ENCODE measurements around the gene SPACA5B.
"Not testable (repeated sequence)": the region's sequence is repeated elsewhere in the genome, so short reads cannot be mapped to it uniquely, and the experiment has no call there.

DNA sequence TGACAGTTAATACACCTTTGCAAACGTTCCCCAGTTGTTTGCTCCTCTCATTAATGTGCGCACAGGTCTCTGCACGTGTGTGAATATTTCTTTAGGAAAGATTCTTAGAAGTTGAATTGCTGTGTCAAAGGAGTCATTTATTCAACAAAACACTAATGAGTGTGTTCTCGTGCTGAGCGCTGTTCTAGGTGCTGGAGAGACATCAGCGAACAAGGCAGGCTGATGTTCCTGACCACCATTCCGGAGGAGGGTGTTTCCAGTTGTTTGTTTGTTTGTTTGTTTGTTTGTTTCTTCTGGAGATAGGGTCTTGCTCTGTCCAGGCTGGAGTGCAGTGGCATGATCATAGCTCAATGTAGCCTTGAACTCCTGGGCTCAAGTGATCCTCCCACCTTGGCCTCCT is 35.9 kb downstream of the SPACA5B start:
- TF ChIP-seq EZH2 (IDR thresholded peaks at IDR 0.05; ENCODE audit: borderline replicate concordance, low read depth, low read length, severe bottlenecking); FOS (IDR thresholded peaks at IDR 0.05; ENCODE audit: borderline replicate concordance, insufficient read depth, low read length); POLR2A (IDR thresholded peaks at IDR 0.05; ENCODE audit: low read depth, low read length); POLR2AphosphoS5 (IDR thresholded peaks at IDR 0.05; ENCODE audit: insufficient read depth, low read depth, low read length): not testable (repeated sequence)
- TF ChIP-seq, protein P1, sequence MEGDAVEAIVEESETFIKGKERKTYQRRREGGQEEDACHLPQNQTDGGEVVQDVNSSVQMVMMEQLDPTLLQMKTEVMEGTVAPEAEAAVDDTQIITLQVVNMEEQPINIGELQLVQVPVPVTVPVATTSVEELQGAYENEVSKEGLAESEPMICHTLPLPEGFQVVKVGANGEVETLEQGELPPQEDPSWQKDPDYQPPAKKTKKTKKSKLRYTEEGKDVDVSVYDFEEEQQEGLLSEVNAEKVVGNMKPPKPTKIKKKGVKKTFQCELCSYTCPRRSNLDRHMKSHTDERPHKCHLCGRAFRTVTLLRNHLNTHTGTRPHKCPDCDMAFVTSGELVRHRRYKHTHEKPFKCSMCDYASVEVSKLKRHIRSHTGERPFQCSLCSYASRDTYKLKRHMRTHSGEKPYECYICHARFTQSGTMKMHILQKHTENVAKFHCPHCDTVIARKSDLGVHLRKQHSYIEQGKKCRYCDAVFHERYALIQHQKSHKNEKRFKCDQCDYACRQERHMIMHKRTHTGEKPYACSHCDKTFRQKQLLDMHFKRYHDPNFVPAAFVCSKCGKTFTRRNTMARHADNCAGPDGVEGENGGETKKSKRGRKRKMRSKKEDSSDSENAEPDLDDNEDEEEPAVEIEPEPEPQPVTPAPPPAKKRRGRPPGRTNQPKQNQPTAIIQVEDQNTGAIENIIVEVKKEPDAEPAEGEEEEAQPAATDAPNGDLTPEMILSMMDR (IDR thresholded peaks at IDR 0.05; ENCODE audit: extremely low read depth in 1 of 2, insufficient read depth in 1 of 2, low read depth in 1 of 2, low read length in 2 of 2): not testable (repeated sequence)

Data from endothelial cell of umbilical vein (primary cell).